Activated CD8-positive, alpha-beta T cell treated with anti-CD3 and anti-CD28 coated beads, Interleukin-2, amount 10 ng/mL, durations not matched to agents 7 days and 5 days (primary cell): ENCODE results near the gene MINDY4. TPM values are rescaled to one million over a fixed set of nuclear protein-coding genes. Genes with fewer than 3 reads are reported as not detected.

ENCODE experiments used
- ATAC-seq: fragments of 150-1000 bp; cut with Tn5 transposase; one replicate; pipeline ENCODE4 v1.10.0; 2021; ENCODE audit warnings: moderate library complexity
- CTCF ChIA-PET: fragments of 350-600 bp; sonication (Branson Sonifier 250); formaldehyde crosslinking; loops from one replicate; lab custom pipeline; 2021; ENCODE audit warnings: antibody characterized with exemption; lab: Charles Lee
- POLR2A ChIA-PET: fragments of 350-600 bp; sonication (Branson Sonifier 250); formaldehyde crosslinking; loops from one replicate; lab custom pipeline; 2021; ENCODE audit warnings: antibody characterized with exemption; lab: Charles Lee
- DNase-seq: peaks from one replicate; pipeline ENCODE4 v3.0.0-alpha.2; 2020
- H3K27ac Mint-ChIP-seq: one replicate; pipeline ENCODE4 v1.8.0; 2021; ENCODE audit warnings: mild to moderate bottlenecking, mixed read lengths
- H3K27me3 Mint-ChIP-seq: one replicate; pipeline ENCODE4 v1.8.0; 2021; ENCODE audit warnings: low read depth, mixed read lengths
- H3K36me3 Mint-ChIP-seq: one replicate; pipeline ENCODE4 v1.8.0; 2021; ENCODE audit warnings: low read depth, mixed read lengths
- H3K4me1 Mint-ChIP-seq: one replicate; pipeline ENCODE4 v1.8.0; 2021; ENCODE audit warnings: low read depth, mixed read lengths
- H3K4me3 Mint-ChIP-seq: one replicate; pipeline ENCODE4 v1.8.0; 2021; ENCODE audit warnings: mild to moderate bottlenecking, mixed read lengths
- H3K9me3 Mint-ChIP-seq: one replicate; pipeline ENCODE4 v1.8.0; 2022; ENCODE audit warnings: mixed read lengths; ENCODE audit not compliant: insufficient read depth
- total RNA-seq, 2 experiments: library from RNA; stranded (reverse); gene quantifications; one replicate each; pipeline ENCODE4 v1.2.3, GENCODE V29; 2021

MINDY4 gene
- total RNA-seq, 2 experiments from 2014 or later = 1.3 to 1.5 TPM

DNA sequence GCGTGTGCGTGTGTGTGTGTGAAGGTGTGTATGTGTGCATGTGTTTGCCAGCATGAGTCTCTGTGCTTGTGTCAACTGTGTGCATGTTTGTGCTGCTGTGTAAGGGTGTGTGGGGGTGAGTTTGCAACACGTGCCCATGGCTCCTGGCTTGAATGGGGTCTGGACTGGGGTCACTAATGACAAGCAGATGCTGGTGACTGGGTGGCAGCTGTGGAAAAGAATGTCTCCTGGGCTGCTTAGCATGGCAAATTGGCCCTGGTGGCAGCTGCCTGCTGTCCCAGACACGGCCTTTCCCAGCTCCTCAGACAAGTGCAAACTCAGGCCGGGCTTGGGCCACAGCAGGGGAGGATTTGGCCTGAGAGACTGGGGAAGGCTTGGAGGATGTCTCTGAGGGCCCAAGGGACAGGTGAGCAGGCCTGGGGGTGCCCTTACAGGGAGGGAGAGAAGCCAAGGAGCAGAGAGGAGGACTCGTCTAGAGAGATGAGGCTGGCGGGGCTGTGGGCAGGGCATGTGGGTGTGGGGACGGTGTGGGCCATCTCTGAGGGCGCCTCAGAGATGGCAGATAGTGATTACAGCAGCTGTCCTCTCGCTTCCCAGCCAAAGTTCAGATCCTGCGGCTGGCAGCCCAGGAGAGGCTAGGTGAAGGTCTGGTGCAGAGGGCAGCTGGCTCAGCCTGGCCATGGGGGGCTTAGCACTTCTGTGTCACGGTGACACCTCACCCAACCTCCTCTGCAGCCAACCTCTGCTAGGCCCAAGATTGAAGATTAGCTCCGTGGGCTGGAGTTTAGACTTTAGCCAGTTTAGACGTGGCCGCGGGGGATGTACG, 142.0 kb downstream of the MINDY4 start:
- ATAC-seq = no peak
- Mint-ChIP-seq H3K27ac (no peak overlapping the region), H3K36me3 (no peaks in the 10 kb centered on the region), H3K4me3 (no peak overlapping the region), H3K27me3 (no peaks in the 10 kb centered on the region), H3K4me1 (no peaks in the 10 kb centered on the region), H3K9me3 (no peaks in the 10 kb centered on the region)
- DNase-seq = no peak
- ChIA-PET CTCF (interaction anchor here (1.4 kb wide), 1 partner anchor 25 kb away, joined by 4 read pairs; no protein-coding TSS in a partner anchor), POLR2A (no interaction called here)

DNA sequence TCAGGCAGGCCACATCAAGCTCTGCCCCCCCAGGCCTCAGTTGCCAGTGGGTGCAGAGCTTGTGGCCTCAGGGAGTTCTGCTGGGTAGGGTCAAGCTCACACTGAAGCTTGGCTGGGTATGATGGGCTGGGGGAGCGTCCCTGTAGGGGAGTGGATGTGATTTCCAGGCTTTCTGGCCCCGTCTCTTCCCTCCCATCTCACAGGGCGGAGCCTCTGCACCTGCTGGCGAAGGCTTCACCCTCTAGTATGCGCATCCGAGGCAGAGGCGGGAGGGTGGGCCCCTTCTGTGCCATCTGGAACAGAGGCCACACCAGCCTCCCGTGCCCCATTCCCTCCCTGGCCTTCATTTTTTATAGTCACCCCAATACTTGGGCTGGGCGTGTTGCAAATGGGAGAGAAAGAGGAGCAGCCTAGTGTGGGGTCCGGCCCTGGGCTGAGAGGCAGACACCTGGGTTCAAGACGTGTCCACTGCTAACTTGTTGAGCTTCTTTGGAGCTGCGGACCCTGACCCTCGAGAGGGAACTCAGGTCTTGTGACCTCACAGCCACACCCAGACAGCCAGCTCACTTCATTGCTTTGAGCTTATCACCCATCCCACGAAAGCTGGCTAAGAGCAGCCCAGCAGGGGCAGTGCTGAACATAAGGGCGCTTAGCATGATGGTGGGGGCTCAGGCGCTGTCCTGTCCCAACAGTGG, 142.8 kb downstream of the MINDY4 start:
- CTCF ChIA-PET = no interaction called here
- no peaks in the 10 kb centered on the region for H3K36me3 Mint-ChIP-seq
- DNase-seq = no peak
- H3K27me3 Mint-ChIP-seq = no peaks in the 10 kb centered on the region
- no peaks in the 10 kb centered on the region for H3K9me3 Mint-ChIP-seq
- H3K4me1 Mint-ChIP-seq = no peaks in the 10 kb centered on the region
- POLR2A ChIA-PET = no interaction called here
- H3K27ac Mint-ChIP-seq = no peak overlapping the region
- ATAC-seq = no peak
- H3K4me3 Mint-ChIP-seq = no peak overlapping the region

- no peak for ATAC-seq
- Mint-ChIP-seq H3K27ac (no peak overlapping the region), H3K4me1 (no peaks in the 10 kb centered on the region), H3K4me3 (no peak overlapping the region), H3K36me3 (no peaks in the 10 kb centered on the region), H3K27me3 (no peaks in the 10 kb centered on the region), H3K9me3 (no peaks in the 10 kb centered on the region)
- no peak for DNase-seq
- CTCF ChIA-PET = no interaction called here
- POLR2A ChIA-PET = no interaction called here
These were observed 143.4 kb downstream of the MINDY4 start for GRCh38 chr7:30914596-30914995.

- ATAC-seq (no peak), DNase-seq (no peak)
- H3K4me3 Mint-ChIP-seq = no peak overlapping the region
- no peaks in the 10 kb centered on the region for H3K36me3 Mint-ChIP-seq
- no peak overlapping the region for H3K27ac Mint-ChIP-seq
- no peaks in the 10 kb centered on the region for H3K9me3 Mint-ChIP-seq
- CTCF ChIA-PET = no interaction called here
- H3K4me1 Mint-ChIP-seq = no peaks in the 10 kb centered on the region
- POLR2A ChIA-PET = no interaction called here
- H3K27me3 Mint-ChIP-seq = no peaks in the 10 kb centered on the region
These were observed 143.9 kb downstream of the MINDY4 start for GRCh38 chr7:30915005-30915601.

- Mint-ChIP-seq H3K27ac (no peak overlapping the region), H3K4me3 (no peak overlapping the region), H3K9me3 (no peaks in the 10 kb centered on the region), H3K27me3 (no peaks in the 10 kb centered on the region), H3K36me3 (no peaks in the 10 kb centered on the region), H3K4me1 (no peaks in the 10 kb centered on the region)
- CTCF ChIA-PET = no interaction called here
- ATAC-seq (no peak), DNase-seq (no peak)
- POLR2A ChIA-PET = no interaction called here
These were observed 144.5 kb downstream of the MINDY4 start for GRCh38 chr7:30915751-30916150.

DNA sequence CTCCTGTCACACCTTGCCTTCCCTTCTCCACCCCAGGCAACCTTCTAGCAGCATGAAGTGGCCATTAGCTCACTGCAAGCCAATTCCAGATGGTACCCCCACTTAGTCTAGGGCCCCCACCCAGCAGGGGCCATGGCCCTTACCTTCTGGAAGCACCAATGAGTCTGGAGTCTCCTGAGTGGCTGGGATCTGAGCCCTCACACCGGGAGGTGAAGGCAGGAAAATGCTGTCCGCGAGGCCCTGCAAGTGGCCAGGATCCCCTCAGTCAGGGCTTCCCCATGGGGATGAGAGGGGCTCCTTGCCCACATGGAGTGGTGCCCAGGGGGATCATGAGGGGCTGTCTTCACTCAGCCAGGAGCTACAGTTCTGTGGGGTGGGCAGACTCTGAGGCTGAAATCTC, 145.0 kb downstream of the MINDY4 start:
- DNase-seq = no peak
- H3K36me3 Mint-ChIP-seq = no peaks in the 10 kb centered on the region

DNA sequence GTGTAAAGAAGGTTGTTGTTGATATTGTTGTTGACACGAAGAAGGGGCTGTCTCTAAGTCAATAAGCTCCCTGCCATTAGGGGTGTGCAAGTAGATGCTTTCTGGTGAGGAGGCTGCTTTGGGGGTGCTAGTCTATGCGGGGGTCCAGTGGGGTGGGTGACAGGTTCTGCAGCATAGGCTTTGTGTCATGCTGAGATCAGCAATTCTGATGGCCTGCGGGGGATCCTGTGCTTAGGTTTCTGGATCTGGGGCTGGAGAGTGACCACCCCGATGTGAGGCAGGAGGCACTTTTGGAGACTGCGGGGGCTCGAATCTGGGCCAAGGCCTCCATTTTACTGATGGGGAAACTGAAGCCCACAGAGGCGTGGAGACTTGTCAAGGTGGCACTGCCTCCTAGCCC, 145.6 kb downstream of the MINDY4 start:
- POLR2A ChIA-PET = no interaction called here
- no peak for DNase-seq
- Mint-ChIP-seq H3K9me3 (no peaks in the 10 kb centered on the region), H3K36me3 (no peaks in the 10 kb centered on the region), H3K4me3 (no peak overlapping the region), H3K4me1 (no peaks in the 10 kb centered on the region), H3K27me3 (no peaks in the 10 kb centered on the region), H3K27ac (no peak overlapping the region)
- ATAC-seq = no peak
- CTCF ChIA-PET = no interaction called here

More for the DNA sequence above, 145.0 kb downstream of the MINDY4 start:
- H3K27me3 Mint-ChIP-seq = no peaks in the 10 kb centered on the region
- ChIA-PET CTCF (no interaction called here), POLR2A (no interaction called here)
- no peaks in the 10 kb centered on the region for H3K4me1 Mint-ChIP-seq
- no peaks in the 10 kb centered on the region for H3K9me3 Mint-ChIP-seq
- H3K27ac Mint-ChIP-seq = no peak overlapping the region
- ATAC-seq = no peak
- H3K4me3 Mint-ChIP-seq = no peak overlapping the region

DNA sequence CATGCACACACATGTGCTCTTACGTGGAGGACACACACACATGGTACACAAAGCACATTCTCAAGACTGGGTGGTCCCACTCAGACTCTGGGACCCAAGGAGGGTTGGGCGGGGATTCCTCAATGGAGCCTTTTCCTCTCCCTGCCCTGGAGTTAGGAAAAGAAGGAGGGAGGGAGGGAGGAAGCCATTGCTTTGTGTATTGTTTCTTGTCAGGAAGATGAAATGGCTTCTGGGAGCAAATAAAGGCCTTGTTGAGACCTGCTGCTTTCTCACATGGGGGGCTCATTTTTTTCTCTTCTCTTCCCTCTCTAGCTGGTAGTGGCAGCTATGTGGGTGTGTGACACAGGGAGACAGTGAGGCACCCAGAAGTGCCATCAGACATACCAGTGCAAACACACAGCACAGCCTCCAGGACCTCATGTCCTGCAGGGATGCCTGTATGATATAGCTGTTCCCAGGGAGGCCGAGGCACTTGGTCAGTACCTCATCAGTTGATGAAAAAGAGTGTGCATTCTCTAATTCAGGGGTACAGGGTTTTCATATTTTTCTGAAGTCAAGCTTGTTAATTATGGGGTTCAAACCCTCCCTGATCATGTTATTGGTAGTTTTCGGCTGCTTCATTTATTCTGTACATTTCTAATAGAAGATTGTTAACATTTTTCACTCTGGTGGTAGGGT, 146.1 kb downstream of the MINDY4 start:
- ChIA-PET CTCF (no interaction called here), POLR2A (no interaction called here)
- Mint-ChIP-seq H3K27me3 (no peaks in the 10 kb centered on the region), H3K36me3 (no peaks in the 10 kb centered on the region), H3K4me1 (no peaks in the 10 kb centered on the region), H3K27ac (no peak overlapping the region), H3K4me3 (no peak overlapping the region), H3K9me3 (no peaks in the 10 kb centered on the region)
- ATAC-seq = no peak
- no peak for DNase-seq

GRCh38 chr7:30918676-30919075, 147.5 kb downstream of the MINDY4 start:
- Mint-ChIP-seq H3K36me3 (no peaks in the 10 kb centered on the region), H3K4me1 (no peaks in the 10 kb centered on the region), H3K9me3 (no peaks in the 10 kb centered on the region), H3K4me3 (no peak overlapping the region), H3K27me3 (no peaks in the 10 kb centered on the region), H3K27ac (no peak overlapping the region)
- DNase-seq (no peak), ATAC-seq (no peak)
- POLR2A ChIA-PET = no interaction called here
- CTCF ChIA-PET = no interaction called here

DNA sequence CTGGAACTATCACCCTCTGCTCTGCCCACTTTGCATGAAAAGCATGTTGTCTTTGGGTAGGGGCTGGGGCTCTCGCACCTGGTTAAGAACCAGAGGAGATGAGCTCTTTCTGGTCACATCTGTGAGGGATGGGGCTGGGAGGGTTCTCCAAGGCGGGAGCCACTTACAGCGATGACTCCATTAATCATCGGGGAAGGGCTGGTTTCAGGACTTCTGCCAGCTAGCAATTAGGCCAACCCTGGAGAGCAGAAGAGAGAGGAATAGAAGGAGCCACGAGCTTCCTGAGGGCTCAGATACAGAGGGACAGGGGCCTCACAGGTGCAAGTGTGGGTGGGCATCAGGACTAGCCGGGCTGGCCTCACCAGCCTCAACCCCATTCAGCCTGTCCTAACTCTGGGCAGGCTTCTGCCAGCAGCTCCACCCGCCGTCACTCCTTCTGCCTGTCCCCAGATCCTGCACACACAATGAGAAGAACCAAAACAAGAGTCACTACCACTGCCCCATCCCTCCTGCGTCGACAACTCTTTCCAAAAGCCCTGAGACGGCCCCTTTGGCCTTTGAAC, 148.9 kb downstream of the MINDY4 start:
- CTCF ChIA-PET = no interaction called here
- Mint-ChIP-seq H3K27ac (no peak overlapping the region), H3K27me3 (no peaks in the 10 kb centered on the region), H3K4me3 (no peak overlapping the region), H3K9me3 (no peaks in the 10 kb centered on the region), H3K4me1 (no peaks in the 10 kb centered on the region), H3K36me3 (no peaks in the 10 kb centered on the region)
- POLR2A ChIA-PET = no interaction called here
- ATAC-seq (no peak), DNase-seq (no peak)

DNA sequence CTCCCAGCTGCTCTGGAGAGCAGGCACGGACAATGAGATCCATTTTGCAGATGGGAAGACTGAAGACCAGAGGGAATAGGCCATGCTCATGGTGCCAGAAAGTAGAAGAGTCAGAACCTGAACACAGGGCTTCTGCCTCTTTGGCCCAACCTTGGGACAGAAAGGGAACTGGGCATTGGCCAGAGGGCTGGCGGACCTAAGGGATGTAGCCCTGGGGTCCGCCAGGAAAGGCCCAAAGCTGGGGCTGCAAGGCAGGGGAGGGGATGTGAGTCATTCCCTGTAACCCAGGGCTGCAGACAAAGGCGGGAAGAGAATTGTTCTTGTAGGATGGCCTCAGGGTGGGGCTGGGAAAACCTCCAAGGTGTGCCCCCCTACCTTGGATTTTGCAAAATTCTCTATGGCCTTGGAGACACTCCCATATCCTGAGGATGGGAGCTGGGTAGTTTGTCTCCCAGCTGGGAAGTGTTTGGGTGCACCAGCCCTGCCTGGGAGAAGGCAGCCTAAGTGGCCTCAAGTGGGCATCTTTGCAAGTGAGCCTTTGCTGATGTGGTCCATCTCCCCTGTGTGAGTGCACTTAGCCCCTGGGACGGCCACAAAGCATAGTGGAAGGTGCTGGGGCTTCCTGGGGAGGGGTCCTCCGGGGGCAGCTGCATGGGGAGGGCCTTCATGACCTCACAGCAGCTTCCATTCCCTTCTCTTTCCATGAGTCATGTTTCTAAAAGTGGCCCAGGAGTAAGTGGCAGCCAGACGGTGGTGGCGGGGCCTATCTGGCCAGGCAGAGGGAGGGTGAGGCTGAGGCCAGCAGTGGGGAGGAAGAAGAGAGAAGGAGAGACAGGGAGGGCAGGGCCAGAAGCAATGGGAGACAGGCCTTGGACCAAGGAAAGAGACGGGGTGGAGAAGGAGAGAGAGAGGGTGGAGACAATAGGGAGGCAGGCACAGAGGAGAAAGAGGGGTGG, 149.6 kb downstream of the MINDY4 start:
- no peak for DNase-seq
- Mint-ChIP-seq H3K36me3 (no peaks in the 10 kb centered on the region), H3K27ac (no peak overlapping the region), H3K4me3 (no peak overlapping the region), H3K4me1 (no peaks in the 10 kb centered on the region), H3K27me3 (no peaks in the 10 kb centered on the region), H3K9me3 (no peaks in the 10 kb centered on the region)
- ChIA-PET POLR2A (no interaction called here), CTCF (no interaction called here)
- ATAC-seq = no peak
